GM12878 (cell line): ENCODE measurements around the gene SNX32. TPM values are rescaled to one million over a fixed set of nuclear protein-coding genes. Genes with fewer than 3 reads are reported as not detected.

Source experiments
- ATAC-seq: fragments of 200-7000 bp; cut with Tn5 transposase; 3 replicates; pipeline ENCODE4 v1.9.1; 2020; ENCODE audit warnings: mild to moderate bottlenecking, moderate library complexity
- BruUV-seq: library from RNA; stranded (reverse); fragments of 400-500 nt; replicated peaks from 2 replicates; lab custom pipeline; 2021; lab: Mats Ljungman, UMichigan
- CTCF ChIA-PET: fragments of 300-600 bp; sonication (Branson Sonifier 250); formaldehyde crosslinking; extraction: SDS; loops from one replicate; lab custom pipeline; 2021; ENCODE audit warnings: inconsistent platforms; lab: Yijun Ruan, JAX
- POLR2A ChIA-PET: fragments of 350-600 bp; formaldehyde crosslinking; extraction: SDS; loops from one replicate; lab custom pipeline; 2021; ENCODE audit warnings: inconsistent platforms; lab: Charles Lee
- RAD21 ChIA-PET: fragments of 300-600 bp; sonication (Branson Sonifier 250); formaldehyde crosslinking; loops from one replicate; lab custom pipeline; 2023; ENCODE audit warnings: antibody characterized with exemption; ENCODE audit not compliant: unreplicated experiment; lab: Charles Lee
- SMC1A ChIA-PET: fragments of 300-600 bp; sonication (Branson Sonifier 250); formaldehyde crosslinking; loops from one replicate; lab custom pipeline; 2023; ENCODE audit not compliant: unreplicated experiment, uncharacterized antibody; lab: Charles Lee
- DNase-seq: peaks from one replicate; pipeline ENCODE4 v3.0.0-alpha.2; 2011; ENCODE audit warnings: low read depth, low spot score
- FAIRE-seq: peaks from 3 replicates; lab custom pipeline; 2011; peaks lifted over from hg19 to GRCh38; lab: Jason Lieb, UNC
- H2AFZ ChIP-seq: 2 replicates; pipeline ENCODE4 v1.6.0; 2011; ENCODE audit warnings: low read depth, low read length, control low read depth; ENCODE audit not compliant: control insufficient read depth
- H3K27ac ChIP-seq: 2 replicates; pipeline ENCODE4 v1.5.1; 2011; ENCODE audit warnings: control low read depth; ENCODE audit not compliant: control insufficient read depth, insufficient read depth
- H3K27me3 ChIP-seq, 2 experiments: replicated peaks in 1 of 2; 2 replicates each; pipeline versions ENCODE4 v1.6.0 to v1.6.1; 2011; ENCODE audit warnings: low read length in 1 of 2; ENCODE audit not compliant: control insufficient read depth in 2 of 2, insufficient read depth in 2 of 2
- H3K36me3 ChIP-seq, 2 experiments: 2 replicates each; pipeline ENCODE4 v1.5.1; 2011; ENCODE audit warnings: low read length in 1 of 2; ENCODE audit not compliant: control insufficient read depth in 2 of 2, insufficient read depth in 2 of 2
- H3K4me1 ChIP-seq: 2 replicates; pipeline ENCODE4 v1.6.1; 2011; ENCODE audit warnings: mild to moderate bottlenecking, low read length, moderate library complexity, mixed read lengths; ENCODE audit not compliant: control insufficient read depth, insufficient read depth
- H3K4me2 ChIP-seq: 2 replicates; pipeline ENCODE4 v1.6.0; 2011; ENCODE audit warnings: control low read depth; ENCODE audit not compliant: control insufficient read depth, insufficient read depth
- H3K4me3 ChIP-seq: fragments of 200-600 bp; sonication (generic); 2 replicates; pipeline ENCODE4 v1.5.1; 2016
- H3K79me2 ChIP-seq: 2 replicates; pipeline ENCODE4 v1.6.0; 2011; ENCODE audit warnings: low read length; ENCODE audit not compliant: control insufficient read depth, insufficient read depth
- H3K9ac ChIP-seq: 2 replicates; pipeline ENCODE4 v1.8.0; 2011; ENCODE audit warnings: low read length, control low read depth, mixed read lengths; ENCODE audit not compliant: control insufficient read depth, insufficient read depth
- H3K9me3 ChIP-seq: replicated peaks from 3 replicates; pipeline ENCODE4 v1.5.1; 2011; ENCODE audit warnings: mild to moderate bottlenecking, low read length; ENCODE audit not compliant: control insufficient read depth, insufficient read depth
- H4K20me1 ChIP-seq: 2 replicates; pipeline ENCODE4 v1.6.0; 2011; ENCODE audit not compliant: control insufficient read depth, insufficient read depth
- CHD2 ChIP-seq: IDR thresholded peaks from 2 replicates; pipeline ENCODE4 v1.6.1; 2011; ENCODE audit warnings: low read depth, low read length, improper control_type of control experiment, borderline replicate concordance
- CUX1 ChIP-seq: IDR thresholded peaks from 2 replicates; pipeline ENCODE4 v1.6.1; 2012; ENCODE audit warnings: improper control_type of control experiment, low read depth, low read length; ENCODE audit not compliant: insufficient replicate concordance
- E2F8 ChIP-seq: fragments of 450-650 bp; IDR thresholded peaks from 2 replicates; pipeline ENCODE4 v1.6.1; 2018; ENCODE audit warnings: mild to moderate bottlenecking, low read depth, moderate library complexity; ENCODE audit not compliant: partially characterized antibody
- EZH2 ChIP-seq: IDR thresholded peaks from 2 replicates; pipeline ENCODE4 v1.6.1; 2012; ENCODE audit warnings: low read depth, mild to moderate bottlenecking, control low read depth, inconsistent platforms, low read length, borderline replicate concordance; ENCODE audit not compliant: control insufficient read depth
- MAX ChIP-seq: IDR thresholded peaks from 2 replicates; pipeline ENCODE4 v1.6.1; 2012; ENCODE audit warnings: low read depth, low read length, improper control_type of control experiment
- MXI1 ChIP-seq: fragments of 150-350 bp; IDR thresholded peaks from 2 replicates; pipeline ENCODE4 v1.6.1; 2011; ENCODE audit warnings: low read depth, mild to moderate bottlenecking, inconsistent platforms, low read length, improper control_type of control experiment
- NBN ChIP-seq: fragments of 450-650 bp; IDR thresholded peaks from 2 replicates; pipeline ENCODE4 v1.6.1; 2016
- PAX5 ChIP-seq: IDR thresholded peaks from 2 replicates; pipeline ENCODE4 v1.6.1; 2011; ENCODE audit warnings: low read depth, low read length, borderline replicate concordance
- SMARCA5 ChIP-seq: fragments of 450-650 bp; IDR thresholded peaks from 2 replicates; pipeline ENCODE4 v1.6.1; 2017; ENCODE audit warnings: mild to moderate bottlenecking
- USF1 ChIP-seq: IDR thresholded peaks from 2 replicates; pipeline ENCODE4 v1.6.1; 2011; ENCODE audit warnings: borderline replicate concordance, low read depth, mild to moderate bottlenecking, moderate library complexity, mixed read lengths, low read length; ENCODE audit not compliant: insufficient read depth; ENCODE audit errors: extremely low read length
- ZNF217 ChIP-seq: fragments of 450-650 bp; IDR thresholded peaks from 2 replicates; pipeline ENCODE4 v1.6.1; 2017; ENCODE audit warnings: antibody characterized with exemption, mild to moderate bottlenecking
- WGBS: methylation state at CpG from one replicate; pipeline ENCODE4 v1.1.6; 2016; ENCODE audit warnings: low lambda C conversion rate; ENCODE audit not compliant: insufficient replicate concordance, insufficient coverage; ENCODE audit errors: missing lambda C conversion rate; 5-methylcytosine and 5-hydroxymethylcytosine counted together
- in situ Hi-C: fragments of 300-500 bp; cut with MboI; formaldehyde crosslinking; loops from 9 replicates; pipeline ENCODE4 v1.14.3; 2018; ENCODE audit warnings: mixed read lengths
- intact Hi-C: fragments of 100-400 bp; cut with micrococcal nuclease; formaldehyde crosslinking; loops from one replicate; pipeline ENCODE4 v1.14.2; 2022; ENCODE audit not compliant: unreplicated experiment
- polyA plus RNA-seq, 11 experiments: library from polyadenylated mRNA; depleted of rRNA in 4 of 11; unstranded in 6 of 11; stranded (reverse) in 5 of 11; fragments of >200 nt; fragmentation: Nextera tagmentation in 4 of 11; fragmentation: Illumina TruSeq in 1 of 11; extraction: Ambion mirVana in 4 of 11; extraction: Trizol in 1 of 11; gene quantifications; 1 replicate in 1 of 11; 2 replicates in 10 of 11; pipeline versions ENCODE4 v1.2.1 to v1.2.3, GENCODE V29; 2011 to 2016; ENCODE audit warnings: inconsistent platforms in 2 of 11, missing spikeins in 2 of 11, low read depth in 1 of 11
- total RNA-seq, 4 experiments: library from RNA; depleted of rRNA in 3 of 4; stranded (reverse); fragments of >200 nt in 3 of 4; fragmentation: Illumina TruSeq in 1 of 4; extraction: Trizol in 1 of 4; gene quantifications; 2 replicates each; pipeline versions ENCODE4 v1.2.1 to v1.2.3, GENCODE V29; 2013 to 2021

The SNX32 gene
- total and polyA plus RNA-seq, 10 of the 15 experiments (the other 5 are each of a cell fraction or from before 2014, with no cell fraction given): 0.04 to 1.5 (median 0.11) TPM; not detected in 1

GRCh38 chr11:65817835-65818680 lies 15.7 kb upstream of the SNX32 start:
- no peaks in the 10 kb centered on the region for H3K27me3 ChIP-seq
- POLR2A ChIA-PET: interaction anchor here (0.6 to 2.5 kb wide), 9 partner anchors 16 to 708 kb away, joined by 3 to 13 read pairs (median 5); no protein-coding TSS in a partner anchor
- RAD21 ChIA-PET: interaction anchor here (0.7 to 5.4 kb wide), 18 partner anchors 15 to 179 kb away, joined by 3 to 91 read pairs (median 4); partner anchors contain the start of genes AP5B1, FIBP, KAT5 and OVOL1
- no peaks in the 10 kb centered on the region for H3K36me3 ChIP-seq
- no peaks in the 10 kb centered on the region for H3K79me2 ChIP-seq
- CTCF ChIA-PET: interaction anchor here (0.6 to 7.2 kb wide), 30 partner anchors 11 to 224 kb away, joined by 3 to 192 read pairs (median 4); partner anchors contain the start of genes AP5B1, CCDC85B, FIBP and KAT5
- no peak for DNase-seq
- H3K4me3 ChIP-seq: peak overlapping the region; percentile 65
- intact Hi-C loops: loop anchor here (1.0 to 2.0 kb wide), 2 partner anchors 38 to 107 kb away; partner anchors contain the start of gene AP5B1
- peak overlapping the region; percentile 67 for H3K4me2 ChIP-seq
- peak overlapping the region; percentile 60; the same call in 1 of the 2 replicates for H3K9ac ChIP-seq
- H4K20me1 ChIP-seq: no peaks in the 10 kb centered on the region
- H2AFZ ChIP-seq: peak overlapping the region; percentile 97
- peaks cover 3% of the 10 kb centered on the region; the same call in 1 of the 2 replicates for H3K4me1 ChIP-seq
- no peak overlapping the region for H3K27ac ChIP-seq
- peak; percentile 81 for FAIRE-seq
- 5% methylated on average over 65 of the region's 74 CpGs for WGBS
- ATAC-seq: peak; percentile 94
- H3K9me3 ChIP-seq: no peaks in the 10 kb centered on the region
- SMC1A ChIA-PET: interaction anchor here (0.8 to 5.3 kb wide), 15 partner anchors 13 to 228 kb away, joined by 3 to 41 read pairs (median 5); partner anchors contain the start of gene KAT5
- BruUV-seq: no TSS peak
- in situ Hi-C loops: no loop called here
- TF ChIP-seq CHD2 (0 out of 2 replicates have a peak, but pooled peaks have one; percentile 44), ZNF217 (peak; percentile 24; the same call in 1 of the 2 replicates), SMARCA5 (peak; percentile 98), USF1 (peak; percentile 46), EZH2 (no peak), NBN (0 out of 2 replicates have a peak, but pooled peaks have one; percentile 12), E2F8 (no peak), CUX1 (no peak), PAX5 (peak; percentile 42), MXI1 (peak; percentile 26; the same call in 1 of the 2 replicates), MAX (peak; percentile 53; the same call in 1 of the 2 replicates)
